Left renal cortex interstitium (tissue), 4 donors: ENCODE data around the gene GNAI2. TPM values are rescaled to one million over a fixed set of nuclear protein-coding genes. Genes with fewer than 3 reads are reported as not detected.
A peak's percentile ranks its signal among the peaks of the same experiment; 100 is the strongest.
"Not testable (repeated sequence)": the region's sequence is repeated elsewhere in the genome, so short reads cannot be mapped to it uniquely, and the experiment has no call there.

ENCODE experiments used
- DNase-seq, 4 donors: peaks; one replicate each; pipeline ENCODE4 v3.0.0-alpha.2; 2013; ENCODE audit warnings: low read depth in 4 of 4, low spot score in 2 of 4, missing footprints in 1 of 4
- polyA plus RNA-seq, 4 donors: library from polyadenylated mRNA; unstranded; fragments of 120-200 nt; gene quantifications; one replicate each; pipeline ENCODE4 v1.2.1, GENCODE V29; 2013; ENCODE audit not compliant: insufficient read length in 4 of 4

GNAI2 gene
- polyA plus RNA-seq, 4 donors = 176 to 232 (median 220) TPM

- peak; percentile 68 to 81 (median 78) for DNase-seq
Observed at GRCh38 chr3:50272911-50273688, 37.1 kb downstream of the GNAI2 start.

DNA sequence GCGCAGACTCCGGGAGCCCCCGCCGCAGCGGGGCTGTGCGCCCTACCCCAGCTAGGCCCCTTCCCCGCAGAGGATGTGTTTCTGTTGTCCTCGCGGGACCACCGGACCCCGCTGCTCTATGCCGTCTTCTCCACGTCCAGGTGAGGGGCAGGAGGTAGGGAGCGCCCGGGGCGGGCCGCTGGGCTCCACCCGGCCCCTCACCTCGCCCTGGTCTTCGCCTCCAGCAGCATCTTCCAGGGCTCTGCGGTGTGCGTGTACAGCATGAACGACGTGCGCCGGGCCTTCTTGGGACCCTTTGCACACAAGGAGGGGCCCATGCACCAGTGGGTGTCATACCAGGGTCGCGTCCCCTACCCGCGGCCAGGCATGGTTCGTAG is 37.7 kb downstream of the GNAI2 start:
- no peak for DNase-seq

DNA sequence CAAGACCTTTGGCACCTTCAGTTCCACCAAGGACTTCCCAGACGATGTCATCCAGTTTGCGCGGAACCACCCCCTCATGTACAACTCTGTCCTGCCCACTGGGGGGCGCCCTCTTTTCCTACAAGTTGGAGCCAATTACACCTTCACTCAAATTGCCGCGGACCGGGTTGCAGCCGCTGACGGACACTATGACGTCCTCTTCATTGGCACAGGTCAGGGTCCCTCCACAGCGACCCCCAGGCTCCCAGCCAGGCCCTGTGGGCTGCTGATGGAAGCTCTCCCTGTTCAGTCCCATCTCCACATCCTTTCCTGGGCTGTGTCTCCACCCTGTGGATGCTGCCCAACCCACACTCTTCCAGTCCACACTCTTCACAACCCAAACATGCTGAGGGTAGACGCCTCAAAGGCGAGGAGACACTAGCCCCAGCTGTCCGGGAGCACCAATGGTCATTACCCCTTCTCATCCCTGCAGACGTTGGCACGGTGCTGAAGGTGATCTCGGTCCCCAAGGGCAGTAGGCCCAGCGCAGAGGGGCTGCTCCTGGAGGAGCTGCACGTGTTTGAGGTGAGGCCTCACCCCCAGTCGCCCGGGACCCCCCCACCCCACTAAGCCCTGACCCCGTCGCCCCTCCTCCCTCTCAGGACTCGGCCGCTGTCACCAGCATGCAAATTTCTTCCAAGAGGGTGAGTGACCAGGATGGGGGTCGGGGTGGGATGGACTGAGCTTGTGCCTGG is 38.5 kb downstream of the GNAI2 start:
- no peak for DNase-seq

DNA sequence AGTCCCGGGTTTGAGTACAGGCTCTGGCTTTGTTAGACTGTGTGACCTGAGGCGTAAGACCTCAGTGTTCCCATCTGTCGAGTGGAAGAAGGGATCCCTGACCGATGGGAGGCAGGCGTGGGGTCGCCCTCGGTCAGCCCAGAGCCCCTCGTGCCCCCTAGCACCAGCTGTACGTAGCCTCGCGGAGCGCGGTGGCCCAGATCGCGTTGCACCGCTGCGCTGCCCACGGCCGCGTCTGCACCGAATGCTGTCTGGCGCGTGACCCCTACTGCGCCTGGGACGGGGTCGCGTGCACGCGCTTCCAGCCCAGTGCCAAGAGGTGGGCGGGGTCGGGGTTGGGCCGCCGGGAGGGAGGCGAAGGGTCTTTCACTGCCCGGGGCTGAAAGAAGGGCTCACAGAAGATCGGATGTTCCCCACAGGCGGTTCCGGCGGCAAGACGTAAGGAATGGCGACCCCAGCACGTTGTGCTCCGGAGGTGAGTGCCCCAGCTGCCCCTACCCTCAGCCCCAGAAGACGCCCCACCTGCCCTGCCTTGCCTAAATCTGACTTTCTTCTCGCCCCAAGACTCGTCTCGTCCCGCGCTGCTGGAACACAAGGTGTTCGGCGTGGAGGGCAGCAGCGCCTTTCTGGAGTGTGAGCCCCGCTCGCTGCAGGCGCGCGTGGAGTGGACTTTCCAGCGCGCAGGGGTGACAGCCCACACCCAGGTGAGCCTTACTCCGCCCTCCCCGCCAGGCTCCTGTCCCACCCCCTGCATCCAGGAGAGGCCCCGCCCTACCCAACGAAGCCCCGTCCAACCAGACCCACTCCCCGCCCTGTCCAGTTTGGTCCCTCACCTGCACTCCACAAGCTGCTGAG is 39.4 kb downstream of the GNAI2 start:
- DNase-seq = no peak

- DNase-seq = no peak
Observed at GRCh38 chr3:50275996-50276761, 40.2 kb downstream of the GNAI2 start.

DNA sequence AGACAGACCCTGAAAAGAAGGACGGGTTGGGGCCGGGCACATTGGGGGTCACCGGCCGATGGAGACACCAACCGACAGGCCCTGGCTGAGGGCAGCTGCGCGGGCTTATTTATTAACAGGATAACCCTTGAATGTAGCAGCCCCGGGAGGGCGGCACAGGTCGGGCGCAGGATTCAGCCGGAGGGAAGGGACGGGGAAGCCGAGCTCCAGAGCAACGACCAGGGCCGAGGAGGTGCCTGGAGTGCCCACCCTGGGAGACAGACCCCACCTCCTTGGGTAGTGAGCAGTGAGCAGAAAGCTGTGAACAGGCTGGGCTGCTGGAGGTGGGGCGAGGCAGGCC is 40.7 kb downstream of the GNAI2 start:
- no peak for DNase-seq

- DNase-seq = no peak
Observed at GRCh38 chr3:50278123-50278879, 42.3 kb downstream of the GNAI2 start.

DNA sequence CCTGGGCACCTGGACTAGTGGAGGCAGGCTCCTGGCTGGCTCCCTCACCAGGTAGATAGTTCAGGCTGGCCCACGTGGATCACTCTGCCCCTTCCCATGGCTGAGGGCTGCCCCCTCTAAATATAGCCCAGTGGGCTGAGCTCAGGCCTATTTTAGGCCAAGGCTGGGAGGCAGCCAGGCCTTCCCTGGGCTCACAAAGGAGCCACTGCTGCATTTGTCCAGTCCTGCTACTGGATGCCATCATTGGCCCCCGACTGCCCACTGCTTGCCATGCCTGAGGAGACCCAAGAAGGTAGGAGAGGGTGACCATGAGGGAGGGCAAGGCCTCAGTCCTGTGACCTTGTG is 42.8 kb downstream of the GNAI2 start, which contains the start of gene LSMEM2:
Gene LSMEM2 (plus strand): TSS at position 208 of the 345 bp plus-strand sequence. CDS start 27 bp downstream, at position 235.
- DNase-seq = no peak

DNA sequence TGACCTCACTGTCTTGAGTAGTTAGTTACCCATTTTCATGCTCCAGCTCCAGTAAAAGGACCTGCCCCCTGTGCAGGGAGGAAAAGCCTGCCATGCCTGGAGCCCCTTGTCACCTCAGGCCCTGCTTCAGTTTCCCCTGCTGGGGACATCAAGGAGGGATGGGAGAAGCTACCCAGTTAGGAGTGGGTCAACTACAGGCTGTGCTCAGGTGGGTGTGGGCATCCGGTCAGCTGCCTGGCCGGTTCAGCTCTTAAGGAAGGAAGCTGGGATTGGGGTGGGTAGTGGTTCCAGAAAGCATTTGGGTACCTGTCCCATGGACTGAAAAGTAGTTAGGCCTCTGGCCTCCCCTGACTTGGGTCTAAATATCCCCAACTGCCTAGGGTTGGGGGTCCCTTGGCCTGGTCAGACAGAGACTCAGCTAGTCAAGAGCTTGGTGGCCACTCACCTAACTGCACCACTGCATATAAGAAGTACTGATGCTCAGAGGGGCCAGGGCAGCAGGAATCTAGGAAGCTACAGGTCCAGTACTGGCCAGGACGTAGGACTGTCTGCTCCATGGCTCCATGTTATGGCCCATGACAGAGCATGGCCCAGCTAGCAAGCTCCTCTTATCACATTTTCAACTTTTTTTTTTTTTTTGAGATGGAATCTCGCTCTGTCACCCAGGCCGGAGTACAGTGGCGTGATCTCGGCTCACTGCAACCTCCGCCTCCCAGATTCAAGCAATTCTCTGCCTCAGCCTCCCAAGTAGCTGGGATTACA is 43.4 kb downstream of the GNAI2 start:
- no peak for DNase-seq

DNA sequence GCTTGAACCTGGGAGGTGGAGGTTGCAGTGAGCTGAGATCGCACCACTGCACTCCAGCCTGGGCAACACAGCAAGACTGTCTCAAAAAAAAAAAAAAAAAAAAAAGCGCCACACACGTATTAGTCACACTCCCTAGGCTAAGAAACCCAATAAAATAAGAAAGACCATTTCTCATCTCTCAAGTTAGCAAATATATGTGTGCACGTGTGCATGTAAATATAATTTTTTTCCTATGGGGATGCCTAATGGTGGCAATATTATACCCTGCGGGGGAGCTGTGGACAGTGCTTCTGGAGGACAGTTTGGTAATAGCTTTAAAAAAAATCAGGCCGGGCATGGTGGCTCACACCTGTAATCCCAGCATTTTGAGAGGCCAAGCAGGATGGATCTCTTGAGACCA is 48.1 kb downstream of the GNAI2 start:
- not testable (repeated sequence) for DNase-seq

GRCh38 chr3:50286322-50287227 is 50.6 kb downstream of the GNAI2 start:
- no peak for DNase-seq

GRCh38 chr3:50287262-50287661 is 51.3 kb downstream of the GNAI2 start:
- DNase-seq = no peak

DNA sequence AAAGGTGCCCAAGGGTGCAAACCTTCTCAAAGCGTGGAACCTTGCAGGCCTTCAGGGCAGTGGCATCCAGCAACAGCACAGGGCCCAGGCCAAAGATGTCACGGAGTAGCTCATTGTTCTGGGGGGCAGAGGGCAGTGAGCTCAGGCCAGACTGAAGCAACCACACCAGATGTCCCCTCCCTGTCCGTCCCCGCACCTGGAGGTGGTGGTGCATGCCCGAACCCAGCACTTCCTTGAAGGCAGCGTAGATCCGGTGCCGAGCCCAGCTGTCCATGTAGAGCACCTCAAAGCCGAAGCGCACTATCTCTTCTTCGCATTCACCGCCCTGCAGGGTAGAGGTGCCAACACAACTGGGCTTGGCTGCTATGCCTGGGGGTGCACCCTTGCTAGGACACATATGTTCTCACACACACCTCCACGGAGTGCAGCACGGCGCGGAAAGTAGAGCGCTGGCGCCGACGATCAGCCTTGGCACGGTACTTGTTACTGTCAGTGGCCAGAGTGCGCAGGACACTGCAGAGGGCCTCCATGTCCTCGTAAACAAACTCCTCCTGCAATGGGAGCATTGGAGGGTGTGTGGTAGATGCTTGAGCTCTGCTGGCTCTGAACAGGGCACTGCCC is 52.5 kb downstream of the GNAI2 start:
- DNase-seq = no peak

DNA sequence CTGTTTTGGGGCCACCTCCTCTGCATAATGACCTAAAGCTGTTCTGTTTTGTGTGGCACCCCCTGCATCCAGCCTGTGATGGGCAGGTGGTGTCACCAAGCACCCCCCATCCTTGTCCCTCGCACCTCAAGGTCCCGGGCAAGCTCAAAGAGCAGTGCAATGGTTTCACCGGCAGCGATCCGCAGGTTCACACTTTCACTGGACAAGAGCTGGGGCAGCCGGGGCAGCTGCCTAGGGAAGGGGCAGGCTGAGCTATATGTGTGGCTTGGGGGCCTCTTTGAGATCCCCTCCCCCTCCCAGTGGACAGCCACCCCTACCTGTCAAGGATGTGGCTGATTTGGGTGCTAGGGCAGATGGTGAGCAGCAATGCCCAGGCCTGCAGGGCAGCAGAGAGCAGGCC is 53.1 kb downstream of the GNAI2 start:
- no peak for DNase-seq

- no peak for DNase-seq
Observed at GRCh38 chr3:50290161-50290641, 54.2 kb downstream of the GNAI2 start.

DNA sequence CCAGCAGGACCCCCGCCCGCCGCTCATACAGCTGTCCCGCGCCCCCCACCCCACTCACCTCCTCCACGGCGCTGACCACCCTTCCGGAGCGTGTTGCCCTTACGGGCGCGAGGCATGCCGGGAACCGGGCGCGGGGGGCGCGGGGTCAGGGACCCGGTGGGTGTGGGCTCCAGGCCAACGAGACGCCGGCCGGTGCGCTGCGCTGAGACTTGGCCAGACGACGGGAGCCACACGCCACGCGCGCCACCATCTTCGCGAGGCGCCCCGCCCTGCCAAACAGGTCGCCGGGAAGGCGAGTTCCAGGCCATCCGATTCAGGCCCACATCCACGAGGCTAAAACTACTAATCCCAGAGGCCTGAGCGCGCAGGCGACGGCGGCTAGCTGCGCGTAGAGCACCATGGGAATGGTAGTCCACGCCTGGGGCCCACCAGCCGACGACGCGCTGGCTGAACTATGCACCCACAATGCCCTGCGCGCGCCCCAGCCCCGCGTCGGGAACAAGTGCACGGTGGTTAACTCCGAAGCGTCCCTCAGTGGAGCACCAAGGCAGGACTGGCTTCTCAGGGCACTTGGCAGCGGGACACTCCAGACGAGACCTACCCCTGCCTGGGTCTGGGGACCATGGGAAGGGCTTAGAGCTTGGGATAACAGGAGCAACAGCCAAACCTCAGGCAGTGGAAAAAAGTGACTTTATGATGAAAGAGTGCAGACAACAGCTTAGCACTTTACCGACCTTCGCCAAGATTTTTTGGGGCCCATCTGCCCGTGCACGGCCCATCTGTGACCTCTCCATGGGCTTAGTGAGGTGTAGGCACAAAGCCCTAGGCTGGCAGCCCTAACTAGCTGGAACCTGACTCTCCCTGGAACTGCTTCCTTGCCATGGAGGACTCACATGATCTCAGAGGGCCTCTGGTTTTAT is 56.4 kb downstream of the GNAI2 start, which contains the start of gene IFRD2:
Gene IFRD2 (minus strand): TSS at position 271 of the 920 bp plus-strand sequence. CDS start 155 bp downstream, at position 116.
- peak; percentile 83 to 95 (median 91) for DNase-seq
